DND-41 (cell line): Measurements from ENCODE around the gene LSS.
"Not testable (repeated sequence)": the region's sequence is repeated elsewhere in the genome, so short reads cannot be mapped to it uniquely, and the experiment has no call there.

Experiments used
- EZH2 ChIP-seq: IDR thresholded peaks from 3 replicates; pipeline ENCODE4 v1.6.1; 2012; ENCODE audit warnings: borderline replicate concordance, low read depth, mild to moderate bottlenecking, moderate library complexity, low read length, inconsistent platforms; ENCODE audit not compliant: severe bottlenecking
- TF ChIP-seq, protein P1 (sequence below): IDR thresholded peaks from 2 replicates; pipeline ENCODE4 v1.5.1; 2012; ENCODE audit warnings: borderline replicate concordance, low read length, moderate library complexity, mild to moderate bottlenecking; ENCODE audit not compliant: poor library complexity, severe bottlenecking; ENCODE audit errors: extremely low read depth

DNA sequence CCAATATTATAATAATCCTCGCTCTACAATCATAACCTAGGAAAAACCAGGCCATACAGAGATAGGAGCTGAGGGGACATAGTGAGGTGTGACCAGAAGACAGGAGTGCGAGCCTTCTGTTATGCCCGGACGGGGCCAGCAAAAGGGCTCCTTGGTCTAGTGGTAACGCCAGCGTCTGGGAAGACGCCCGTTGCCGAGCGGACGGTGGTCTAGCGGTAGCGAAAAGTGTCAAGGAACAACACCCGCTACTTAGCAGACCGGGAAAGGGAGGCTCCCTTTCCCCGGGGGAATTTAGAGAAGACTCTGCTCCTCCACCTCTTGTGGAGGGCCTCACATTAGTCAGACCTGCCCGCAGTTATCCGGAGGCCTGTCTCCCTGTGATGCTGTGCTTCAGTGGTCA is 4.9 kb downstream of the LSS start:
- TF ChIP-seq, protein P1, sequence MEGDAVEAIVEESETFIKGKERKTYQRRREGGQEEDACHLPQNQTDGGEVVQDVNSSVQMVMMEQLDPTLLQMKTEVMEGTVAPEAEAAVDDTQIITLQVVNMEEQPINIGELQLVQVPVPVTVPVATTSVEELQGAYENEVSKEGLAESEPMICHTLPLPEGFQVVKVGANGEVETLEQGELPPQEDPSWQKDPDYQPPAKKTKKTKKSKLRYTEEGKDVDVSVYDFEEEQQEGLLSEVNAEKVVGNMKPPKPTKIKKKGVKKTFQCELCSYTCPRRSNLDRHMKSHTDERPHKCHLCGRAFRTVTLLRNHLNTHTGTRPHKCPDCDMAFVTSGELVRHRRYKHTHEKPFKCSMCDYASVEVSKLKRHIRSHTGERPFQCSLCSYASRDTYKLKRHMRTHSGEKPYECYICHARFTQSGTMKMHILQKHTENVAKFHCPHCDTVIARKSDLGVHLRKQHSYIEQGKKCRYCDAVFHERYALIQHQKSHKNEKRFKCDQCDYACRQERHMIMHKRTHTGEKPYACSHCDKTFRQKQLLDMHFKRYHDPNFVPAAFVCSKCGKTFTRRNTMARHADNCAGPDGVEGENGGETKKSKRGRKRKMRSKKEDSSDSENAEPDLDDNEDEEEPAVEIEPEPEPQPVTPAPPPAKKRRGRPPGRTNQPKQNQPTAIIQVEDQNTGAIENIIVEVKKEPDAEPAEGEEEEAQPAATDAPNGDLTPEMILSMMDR: not testable (repeated sequence)
- TF ChIP-seq EZH2: not testable (repeated sequence)
